ENCODE results near the gene ZNF470. TPM values are rescaled to one million over a fixed set of nuclear protein-coding genes. Genes with fewer than 3 reads are reported as not detected.
A peak's percentile ranks its signal among the peaks of the same experiment; 100 is the strongest.

The ZNF470 gene
- total RNA-seq, 2 donors from 2014 or later: 6.6 to 8.2 TPM

DNA sequence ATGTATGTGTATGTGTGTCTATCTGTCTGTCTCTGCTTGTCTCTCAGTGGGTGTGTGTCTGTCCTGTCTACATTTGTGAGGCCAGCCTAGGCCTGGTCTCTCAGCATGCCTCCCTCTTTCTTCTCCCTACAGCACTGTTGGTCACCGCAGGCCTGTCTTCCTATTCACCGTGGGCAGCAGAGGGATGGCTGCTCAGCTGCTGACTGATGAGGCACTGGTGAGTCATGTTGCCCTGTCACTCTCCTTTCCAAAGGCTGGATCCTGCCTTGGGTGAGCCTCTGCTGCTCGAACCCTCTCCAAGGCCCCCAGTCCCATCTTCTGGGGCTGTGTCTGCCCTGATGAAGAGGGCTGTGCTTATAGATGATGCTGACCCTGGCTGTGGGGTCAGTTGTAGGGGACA is 34.1 kb downstream of the ZNF470 start:
- intact Hi-C loops (cut with DNase I): no loop called here
- DNase-seq (ENCODE audit: low spot score): no peak

GRCh38 chr19:56603829-56604228 is 36.6 kb downstream of the ZNF470 start:
- no peak for DNase-seq (ENCODE audit: low spot score)
- intact Hi-C loops (cut with DNase I): no loop called here

- no peak for DNase-seq (ENCODE audit: low spot score)
- intact Hi-C loops (cut with DNase I): no loop called here
Measured at GRCh38 chr19:56608274-56608964, 41.2 kb downstream of the ZNF470 start.

- intact Hi-C loops (cut with DNase I): no loop called here
- DNase-seq (ENCODE audit: low spot score): no peak
Measured at GRCh38 chr19:56611288-56611687, 44.0 kb downstream of the ZNF470 start.

DNA sequence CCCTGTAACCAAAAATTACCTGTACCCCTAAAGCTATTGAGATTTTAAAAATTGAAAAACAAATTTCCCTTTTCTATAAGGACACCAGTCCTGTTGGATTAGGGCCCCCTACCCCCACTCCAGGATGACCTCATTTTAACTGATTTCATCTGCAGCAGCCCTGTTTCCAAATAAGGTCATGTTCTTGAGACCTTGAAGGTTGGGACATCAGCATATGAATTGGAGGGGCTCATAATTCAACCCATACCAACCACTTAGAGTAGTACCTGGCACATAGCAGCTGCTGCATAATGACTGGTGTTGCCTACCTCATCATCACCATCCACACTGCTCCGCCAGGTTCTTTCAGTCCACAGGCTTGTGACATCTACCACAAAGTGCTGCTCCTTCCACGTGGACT is 45.5 kb downstream of the ZNF470 start:
- DNase-seq (ENCODE audit: low spot score): no peak
- intact Hi-C loops (cut with DNase I): no loop called here

- intact Hi-C loops (cut with DNase I): no loop called here
Measured at GRCh38 chr19:56613639-56614038, 46.4 kb downstream of the ZNF470 start.

DNA sequence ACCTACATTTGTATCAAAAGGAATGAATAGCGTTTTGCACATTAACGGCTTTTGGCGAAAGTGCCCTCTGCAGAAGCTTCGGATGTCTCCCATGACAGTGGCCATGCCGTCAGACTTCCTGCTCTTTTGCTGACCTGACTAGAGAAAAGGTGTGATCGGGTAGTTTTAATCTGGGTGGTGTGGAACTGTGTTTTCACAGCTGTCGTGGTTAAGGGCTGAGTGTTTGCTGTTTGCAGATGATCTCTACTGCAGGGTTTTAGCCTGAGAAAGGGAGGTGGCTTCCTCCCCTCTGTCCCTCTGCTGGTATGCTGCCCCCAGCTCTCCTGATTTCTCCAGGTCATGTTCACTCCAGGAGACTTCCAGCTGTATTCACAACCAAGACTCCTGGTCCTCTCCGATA is 50.3 kb downstream of the ZNF470 start:
- no peak for DNase-seq (ENCODE audit: low spot score)
- intact Hi-C loops (cut with DNase I): no loop called here

More at GRCh38 chr19:56613639-56614038, 46.4 kb downstream of the ZNF470 start:
- DNase-seq (ENCODE audit: low spot score): no peak

DNA sequence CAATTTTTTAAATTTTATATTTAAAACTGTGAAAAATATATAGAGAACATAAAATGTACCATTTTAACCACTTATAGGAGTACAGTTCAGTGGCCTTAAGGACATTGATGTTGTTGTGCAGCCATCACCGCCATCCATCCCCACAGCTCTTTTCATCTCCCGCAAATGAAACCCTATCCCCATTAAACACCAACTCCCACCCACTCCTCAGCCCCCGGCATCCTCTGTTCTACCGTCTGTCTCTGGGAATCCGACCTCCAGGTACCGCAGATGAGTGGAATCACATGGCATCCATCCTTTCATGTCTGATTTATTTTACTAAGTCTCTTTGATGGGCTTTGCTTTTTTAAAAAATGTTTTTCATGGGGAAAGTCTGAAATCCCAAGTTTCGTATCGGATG is 51.9 kb downstream of the ZNF470 start:
- intact Hi-C loops (cut with DNase I): no loop called here

GRCh38 chr19:56622374-56622773 is 55.1 kb downstream of the ZNF470 start:
- intact Hi-C loops (cut with DNase I): no loop called here
- DNase-seq (ENCODE audit: low spot score): no peak

More for the DNA sequence above, 51.9 kb downstream of the ZNF470 start:
- no peak for DNase-seq (ENCODE audit: low spot score)

DNA sequence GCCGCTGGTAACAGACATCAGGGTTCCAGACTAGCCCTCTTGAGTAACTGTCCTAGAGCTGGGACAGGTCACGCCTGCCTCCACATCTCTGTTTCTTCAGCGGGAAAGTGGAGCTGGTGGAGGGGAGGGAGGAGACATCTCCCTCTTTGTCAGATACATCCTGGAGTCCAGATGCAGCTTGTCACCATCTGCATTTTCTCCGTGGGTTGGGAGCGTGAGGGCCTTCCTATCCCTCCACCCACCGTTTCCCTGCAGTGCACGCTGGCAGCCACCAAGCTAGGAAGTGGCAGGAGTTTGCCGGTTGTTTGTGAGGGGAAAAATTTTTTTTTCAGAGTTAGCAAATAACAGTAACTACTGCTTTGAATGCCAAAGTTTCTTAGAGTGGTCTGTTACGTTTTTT is 55.7 kb downstream of the ZNF470 start:
- intact Hi-C loops (cut with DNase I): no loop called here
- no peak for DNase-seq (ENCODE audit: low spot score)

DNA sequence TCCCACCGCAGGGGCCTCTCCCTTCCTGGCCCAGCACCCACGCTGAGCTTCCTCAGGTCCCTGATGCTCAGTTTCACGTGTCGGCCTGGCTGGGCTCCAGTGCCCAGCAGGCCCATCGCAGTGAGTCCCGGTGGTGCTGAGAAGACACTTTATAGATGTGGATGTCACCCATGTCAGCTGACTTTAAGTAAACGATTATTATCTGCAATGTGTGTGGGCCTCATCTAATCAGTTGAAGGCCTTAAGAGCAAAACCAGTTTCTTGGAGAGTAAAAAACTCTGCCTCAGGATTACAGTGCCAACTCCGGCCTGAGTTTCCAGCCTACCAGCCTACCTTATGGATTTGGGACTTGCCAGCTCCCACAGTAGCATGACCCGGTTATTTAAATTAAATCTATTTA is 58.4 kb downstream of the ZNF470 start:
- DNase-seq (ENCODE audit: low spot score): no peak
- intact Hi-C loops (cut with DNase I): no loop called here

DNA sequence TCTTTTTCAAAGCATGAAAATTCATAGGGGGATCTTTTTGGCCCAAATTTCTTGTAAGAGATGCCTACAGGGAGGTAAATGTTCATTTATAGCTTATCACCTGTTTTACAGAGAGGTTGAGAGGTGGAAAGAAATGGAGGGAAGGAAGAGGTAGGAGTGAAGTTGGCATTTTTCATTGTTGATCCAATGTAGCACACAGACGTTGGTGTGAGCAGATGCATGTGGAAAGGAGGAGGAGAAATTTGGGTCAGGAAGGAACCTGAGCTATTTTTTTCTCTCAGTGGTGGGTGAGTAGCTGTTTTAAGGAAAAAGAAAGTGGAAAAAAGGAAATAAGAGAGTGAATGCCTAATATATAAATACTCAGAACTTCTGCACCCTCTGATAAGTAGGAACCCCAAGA is 65.8 kb downstream of the ZNF470 start:
- intact Hi-C loops (cut with DNase I): no loop called here
- no peak for DNase-seq (ENCODE audit: low spot score)

DNA sequence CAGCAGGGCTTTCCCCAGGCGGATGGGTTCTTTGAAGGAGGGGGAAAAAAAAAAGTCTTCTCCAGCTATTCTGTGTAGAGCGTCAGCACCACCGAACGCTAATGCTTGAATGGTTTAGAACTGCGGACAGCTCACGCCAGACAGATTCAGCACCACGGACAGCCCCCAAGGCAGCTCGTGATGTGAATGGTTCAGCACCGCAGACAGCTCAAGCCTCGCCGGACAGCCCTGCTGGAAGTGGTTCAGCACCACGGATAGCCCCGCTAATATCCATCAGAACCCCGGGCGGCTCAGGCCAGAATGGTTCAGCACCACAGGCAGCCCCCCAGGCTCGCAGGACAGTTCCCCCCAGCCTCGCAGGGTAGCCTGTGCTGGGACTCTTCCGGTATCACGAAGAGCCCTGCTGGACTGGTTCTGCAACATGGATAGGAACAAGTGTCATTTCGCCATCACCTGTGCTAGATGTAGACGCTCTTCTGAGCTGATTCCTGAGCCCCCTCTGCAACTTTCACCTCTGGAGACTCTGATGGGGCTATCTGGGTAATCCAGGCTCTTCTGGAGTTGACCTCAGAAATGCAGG is 70.8 kb downstream of the ZNF470 start:
- peak; percentile 91 for DNase-seq (ENCODE audit: low spot score)
- intact Hi-C loops (cut with DNase I): no loop called here

Other genes with a start within 250 kb of the ZNF470 start
- gene ZNF582, start 173.9 kb upstream of the ZNF470 start, total RNA-seq: 1 to 10 TPM; 3.0 to 3.7 TPM
- 10 to 100 TPM in 1 of 2 donors, 1 to 10 TPM in 1; 9.6 to 10.8 TPM for gene ZNF583, start 163.1 kb upstream of the ZNF470 start, total RNA-seq
- 1 to 10 TPM; 3.8 to 4.0 TPM for gene ZNF667, start 90.1 kb upstream of the ZNF470 start, total RNA-seq
- 1 to 10 TPM; 7.7 to 9.4 TPM for gene ZNF471, start 59.6 kb upstream of the ZNF470 start, total RNA-seq
- 10 to 100 TPM in 1 of 2 donors, 1 to 10 TPM in 1; 9.3 to 11.9 TPM for gene ZFP28, start 28.5 kb upstream of the ZNF470 start, total RNA-seq
- gene ZNF71, start 27.8 kb downstream of the ZNF470 start, total RNA-seq: 10 to 100 TPM in 1 of 2 donors, 1 to 10 TPM in 1; 8.4 to 11.1 TPM
- gene SMIM17, start 75.7 kb downstream of the ZNF470 start, total RNA-seq: under 1 TPM; 0.71 to 0.74 TPM
- 1 to 10 TPM; 1.7 to 2.0 TPM for gene ZNF835, start 104.3 kb downstream of the ZNF470 start, total RNA-seq

Data from posterior vena cava (tissue), 2 donors.